Liver (tissue), 9 donors: Measurements from ENCODE around the gene CITED1. TPM values are rescaled to one million over a fixed set of nuclear protein-coding genes. Genes with fewer than 3 reads are reported as not detected.

Source experiments
- DNase-seq: peaks from one replicate; pipeline ENCODE4 v3.0.0-alpha.2; 2017; ENCODE audit warnings: low spot score
- H3K27ac ChIP-seq, 2 donors: one replicate each; pipeline ENCODE4 v1.7.0; 2013; ENCODE audit warnings: inconsistent platforms in 2 of 2, low read length in 2 of 2, control low read depth in 1 of 2, low read depth in 1 of 2, mild to moderate bottlenecking in 1 of 2
- H3K27me3 ChIP-seq, 4 donors: one replicate each; pipeline versions ENCODE4 v1.6.1 to v1.7.0; 2013; ENCODE audit warnings: low read length in 3 of 4, inconsistent platforms in 1 of 4, mild to moderate bottlenecking in 1 of 4, moderate library complexity in 1 of 4; ENCODE audit not compliant: control insufficient read depth in 4 of 4, insufficient read depth in 4 of 4
- H3K36me3 ChIP-seq, 4 donors: one replicate each; pipeline versions ENCODE4 v1.6.1 to v1.7.0; 2013; ENCODE audit warnings: low read length in 3 of 4, mild to moderate bottlenecking in 3 of 4, low read depth in 1 of 4, moderate library complexity in 1 of 4; ENCODE audit not compliant: control insufficient read depth in 4 of 4, insufficient read depth in 3 of 4
- H3K4me1 ChIP-seq, 4 donors: one replicate each; pipeline versions ENCODE4 v1.6.1 to v1.7.0; 2013; ENCODE audit warnings: low read length in 3 of 4, mild to moderate bottlenecking in 3 of 4, moderate library complexity in 1 of 4; ENCODE audit not compliant: control insufficient read depth in 4 of 4, insufficient read depth in 4 of 4
- H3K4me3 ChIP-seq, 3 donors: one replicate each; pipeline versions ENCODE4 v1.6.1 to v1.7.0; 2013; ENCODE audit warnings: low read length in 3 of 3, control low read depth in 1 of 3, low read depth in 1 of 3, mild to moderate bottlenecking in 1 of 3
- H3K9ac ChIP-seq, 2 donors: one replicate each; pipeline ENCODE4 v1.7.0; 2013; ENCODE audit warnings: low read length in 2 of 2, mild to moderate bottlenecking in 2 of 2, moderate library complexity in 2 of 2, control low read depth in 1 of 2, low read depth in 1 of 2
- H3K9me3 ChIP-seq, 4 donors: one replicate each; pipeline versions ENCODE4 v1.6.1 to v1.7.0; 2013; ENCODE audit warnings: low read length in 3 of 4; ENCODE audit not compliant: control insufficient read depth in 4 of 4
- EGR1 ChIP-seq, 2 donors: IDR thresholded peaks; 2 replicates each; pipeline ENCODE4 v1.6.1; 2016 to 2018; ENCODE audit warnings: antibody characterized with exemption in 2 of 2, low read depth in 2 of 2
- FOXA1 ChIP-seq: IDR thresholded peaks from 2 replicates; pipeline ENCODE4 v1.6.1; 2016; ENCODE audit warnings: antibody characterized with exemption
- FOXA2 ChIP-seq: IDR thresholded peaks from 2 replicates; pipeline ENCODE4 v1.6.1; 2016; ENCODE audit warnings: antibody characterized with exemption
- GABPA ChIP-seq, 2 donors: IDR thresholded peaks in 1 of 2; conservative IDR thresholded peaks in 1 of 2; 2 replicates each; pipeline ENCODE4 v1.6.1; 2016; ENCODE audit warnings: antibody characterized with exemption in 2 of 2, mild to moderate bottlenecking in 1 of 2, moderate library complexity in 1 of 2
- HNF4G ChIP-seq: IDR thresholded peaks from 2 replicates; pipeline ENCODE4 v1.6.1; 2016; ENCODE audit warnings: antibody characterized with exemption
- JUND ChIP-seq, 2 donors: IDR thresholded peaks; 2 replicates each; pipeline ENCODE4 v1.6.1; 2016; ENCODE audit warnings: antibody characterized with exemption in 2 of 2
- NR2F2 ChIP-seq: IDR thresholded peaks from 2 replicates; pipeline ENCODE4 v1.6.1; 2016; ENCODE audit warnings: antibody characterized with exemption
- RAD21 ChIP-seq, 2 donors: IDR thresholded peaks; 2 replicates each; pipeline ENCODE4 v1.6.1; 2016; ENCODE audit warnings: antibody characterized with exemption in 2 of 2, mild to moderate bottlenecking in 2 of 2
- RXRA ChIP-seq, 2 donors: IDR thresholded peaks; 2 replicates each; pipeline ENCODE4 v1.6.1; 2017 to 2018; ENCODE audit warnings: antibody characterized with exemption in 2 of 2, mild to moderate bottlenecking in 1 of 2
- TAF1 ChIP-seq: conservative IDR thresholded peaks from 2 replicates; pipeline ENCODE4 v1.6.1; 2016; ENCODE audit warnings: antibody characterized with exemption, mild to moderate bottlenecking
- WGBS: extraction: QIAGEN DNeasy Blood & Tissue Kit; methylation state at CpG from one replicate; pipeline ENCODE4 v1.1.7; 2013; 5-methylcytosine and 5-hydroxymethylcytosine counted together
- polyA plus RNA-seq, 2 donors: library from polyadenylated mRNA; stranded (reverse) in 1 of 2; unstranded in 1 of 2; fragments of 200-250 nt in 1 of 2; fragments of >200 nt in 1 of 2; fragmentation: Nextera tagmentation in 1 of 2; extraction: Ambion mirVana in 1 of 2; gene quantifications; one replicate each; pipeline versions ENCODE4 v1.2.1 to v1.2.3, GENCODE V29; 2013 to 2015
- total RNA-seq, 2 donors: library from RNA; depleted of rRNA; stranded (reverse); fragments of >200 nt; gene quantifications; one replicate each; pipeline ENCODE4 v1.2.3, GENCODE V29; 2014
- TF ChIP-seq, protein P1 (sequence below): fragments of 150-350 bp; IDR thresholded peaks from 2 replicates; pipeline ENCODE4 v1.5.1; 2017; ENCODE audit warnings: improper control_type of control experiment, low read depth, low read length; ENCODE audit not compliant: missing input control
- TF ChIP-seq, protein P2 (sequence below): IDR thresholded peaks from 2 replicates; pipeline ENCODE4 v1.6.1; 2016; ENCODE audit warnings: antibody characterized with exemption
- TF ChIP-seq, protein P3 (sequence below): IDR thresholded peaks from 2 replicates; pipeline ENCODE4 v1.6.1; 2016; ENCODE audit warnings: antibody characterized with exemption
- TF ChIP-seq, protein P4 (sequence below): IDR thresholded peaks from 2 replicates; pipeline ENCODE4 v1.6.1; 2016; ENCODE audit warnings: antibody characterized with exemption, mild to moderate bottlenecking
- TF ChIP-seq, protein P5 (sequence below): IDR thresholded peaks from 2 replicates; pipeline ENCODE4 v1.6.1; 2016; ENCODE audit warnings: antibody characterized with exemption
- donor health status: healthy.
- donor health status: healthy.
- donor health status: healthy.
- donor health status: healthy.
- donor health status: healthy.

Gene CITED1
- total and polyA plus RNA-seq, 4 donors = 0.09 TPM; not detected in 3

DNA sequence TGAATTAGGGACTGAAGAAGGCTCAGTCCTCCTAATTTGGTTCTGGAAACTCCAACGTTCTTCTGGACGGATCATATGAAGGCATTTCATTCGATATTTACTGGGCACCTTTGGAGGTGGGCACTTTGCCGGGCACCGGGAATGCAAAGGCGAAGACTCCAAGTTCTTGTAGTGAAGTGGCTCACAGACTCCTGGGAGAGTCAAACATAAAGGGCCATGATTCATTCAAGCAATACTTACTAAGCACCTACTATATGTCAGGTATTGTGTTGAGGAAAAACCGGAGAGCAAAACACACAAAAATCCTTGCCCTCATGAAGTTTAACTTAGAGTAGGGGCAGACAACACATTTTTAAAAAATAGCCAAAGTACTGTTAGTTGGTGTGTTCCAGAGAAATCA lies 49.9 kb downstream of the CITED1 start:
- DNase-seq = no peak
- H3K9me3 ChIP-seq = no peaks in the 10 kb centered on the region
- WGBS = 84% methylated on average over 7 of the region's 7 CpGs
- peak overlapping the region in 1 of 3 donors; percentile 15 for H3K4me3 ChIP-seq
- no peaks in the 10 kb centered on the region for H3K4me1 ChIP-seq
- H3K27ac ChIP-seq = no peak overlapping the region
- H3K27me3 ChIP-seq = no peaks in the 10 kb centered on the region
- no peak for TF ChIP-seq NR2F2
- TF ChIP-seq, protein P1, sequence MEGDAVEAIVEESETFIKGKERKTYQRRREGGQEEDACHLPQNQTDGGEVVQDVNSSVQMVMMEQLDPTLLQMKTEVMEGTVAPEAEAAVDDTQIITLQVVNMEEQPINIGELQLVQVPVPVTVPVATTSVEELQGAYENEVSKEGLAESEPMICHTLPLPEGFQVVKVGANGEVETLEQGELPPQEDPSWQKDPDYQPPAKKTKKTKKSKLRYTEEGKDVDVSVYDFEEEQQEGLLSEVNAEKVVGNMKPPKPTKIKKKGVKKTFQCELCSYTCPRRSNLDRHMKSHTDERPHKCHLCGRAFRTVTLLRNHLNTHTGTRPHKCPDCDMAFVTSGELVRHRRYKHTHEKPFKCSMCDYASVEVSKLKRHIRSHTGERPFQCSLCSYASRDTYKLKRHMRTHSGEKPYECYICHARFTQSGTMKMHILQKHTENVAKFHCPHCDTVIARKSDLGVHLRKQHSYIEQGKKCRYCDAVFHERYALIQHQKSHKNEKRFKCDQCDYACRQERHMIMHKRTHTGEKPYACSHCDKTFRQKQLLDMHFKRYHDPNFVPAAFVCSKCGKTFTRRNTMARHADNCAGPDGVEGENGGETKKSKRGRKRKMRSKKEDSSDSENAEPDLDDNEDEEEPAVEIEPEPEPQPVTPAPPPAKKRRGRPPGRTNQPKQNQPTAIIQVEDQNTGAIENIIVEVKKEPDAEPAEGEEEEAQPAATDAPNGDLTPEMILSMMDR = no peak
- no peak for TF ChIP-seq FOXA1
- TF ChIP-seq, protein P2, sequence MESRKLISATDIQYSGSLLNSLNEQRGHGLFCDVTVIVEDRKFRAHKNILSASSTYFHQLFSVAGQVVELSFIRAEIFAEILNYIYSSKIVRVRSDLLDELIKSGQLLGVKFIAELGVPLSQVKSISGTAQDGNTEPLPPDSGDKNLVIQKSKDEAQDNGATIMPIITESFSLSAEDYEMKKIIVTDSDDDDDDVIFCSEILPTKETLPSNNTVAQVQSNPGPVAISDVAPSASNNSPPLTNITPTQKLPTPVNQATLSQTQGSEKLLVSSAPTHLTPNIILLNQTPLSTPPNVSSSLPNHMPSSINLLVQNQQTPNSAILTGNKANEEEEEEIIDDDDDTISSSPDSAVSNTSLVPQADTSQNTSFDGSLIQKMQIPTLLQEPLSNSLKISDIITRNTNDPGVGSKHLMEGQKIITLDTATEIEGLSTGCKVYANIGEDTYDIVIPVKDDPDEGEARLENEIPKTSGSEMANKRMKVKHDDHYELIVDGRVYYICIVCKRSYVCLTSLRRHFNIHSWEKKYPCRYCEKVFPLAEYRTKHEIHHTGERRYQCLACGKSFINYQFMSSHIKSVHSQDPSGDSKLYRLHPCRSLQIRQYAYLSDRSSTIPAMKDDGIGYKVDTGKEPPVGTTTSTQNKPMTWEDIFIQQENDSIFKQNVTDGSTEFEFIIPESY = no peak
- TF ChIP-seq, protein P3, sequence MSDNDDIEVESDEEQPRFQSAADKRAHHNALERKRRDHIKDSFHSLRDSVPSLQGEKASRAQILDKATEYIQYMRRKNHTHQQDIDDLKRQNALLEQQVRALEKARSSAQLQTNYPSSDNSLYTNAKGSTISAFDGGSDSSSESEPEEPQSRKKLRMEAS = no peak
- TF ChIP-seq RAD21 (IDR thresholded peaks at IDR 0.05) = no peak
- no peak overlapping the region for H3K9ac ChIP-seq
- H3K36me3 ChIP-seq = no peaks in the 10 kb centered on the region

DNA sequence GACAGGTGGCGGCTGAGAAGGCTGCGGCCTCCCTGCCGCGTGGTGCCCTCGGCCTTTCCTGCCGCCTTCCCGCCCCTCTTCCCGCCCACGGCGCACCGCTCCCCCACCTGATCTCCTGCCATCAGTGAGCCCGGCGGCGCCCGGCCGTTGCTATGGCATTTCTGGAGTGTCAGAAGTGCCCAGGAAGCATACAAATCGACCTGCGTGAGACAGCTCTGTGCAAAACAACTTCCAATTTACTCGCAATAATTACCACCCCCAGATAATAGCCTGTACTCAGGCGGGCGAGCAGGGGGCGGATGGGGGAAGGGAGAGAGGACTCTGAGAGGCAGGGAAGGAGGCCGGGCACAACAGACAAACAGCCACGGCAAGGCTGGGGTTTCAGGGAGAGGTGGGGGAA lies 50.3 kb downstream of the CITED1 start:
- TF ChIP-seq, protein P4, sequence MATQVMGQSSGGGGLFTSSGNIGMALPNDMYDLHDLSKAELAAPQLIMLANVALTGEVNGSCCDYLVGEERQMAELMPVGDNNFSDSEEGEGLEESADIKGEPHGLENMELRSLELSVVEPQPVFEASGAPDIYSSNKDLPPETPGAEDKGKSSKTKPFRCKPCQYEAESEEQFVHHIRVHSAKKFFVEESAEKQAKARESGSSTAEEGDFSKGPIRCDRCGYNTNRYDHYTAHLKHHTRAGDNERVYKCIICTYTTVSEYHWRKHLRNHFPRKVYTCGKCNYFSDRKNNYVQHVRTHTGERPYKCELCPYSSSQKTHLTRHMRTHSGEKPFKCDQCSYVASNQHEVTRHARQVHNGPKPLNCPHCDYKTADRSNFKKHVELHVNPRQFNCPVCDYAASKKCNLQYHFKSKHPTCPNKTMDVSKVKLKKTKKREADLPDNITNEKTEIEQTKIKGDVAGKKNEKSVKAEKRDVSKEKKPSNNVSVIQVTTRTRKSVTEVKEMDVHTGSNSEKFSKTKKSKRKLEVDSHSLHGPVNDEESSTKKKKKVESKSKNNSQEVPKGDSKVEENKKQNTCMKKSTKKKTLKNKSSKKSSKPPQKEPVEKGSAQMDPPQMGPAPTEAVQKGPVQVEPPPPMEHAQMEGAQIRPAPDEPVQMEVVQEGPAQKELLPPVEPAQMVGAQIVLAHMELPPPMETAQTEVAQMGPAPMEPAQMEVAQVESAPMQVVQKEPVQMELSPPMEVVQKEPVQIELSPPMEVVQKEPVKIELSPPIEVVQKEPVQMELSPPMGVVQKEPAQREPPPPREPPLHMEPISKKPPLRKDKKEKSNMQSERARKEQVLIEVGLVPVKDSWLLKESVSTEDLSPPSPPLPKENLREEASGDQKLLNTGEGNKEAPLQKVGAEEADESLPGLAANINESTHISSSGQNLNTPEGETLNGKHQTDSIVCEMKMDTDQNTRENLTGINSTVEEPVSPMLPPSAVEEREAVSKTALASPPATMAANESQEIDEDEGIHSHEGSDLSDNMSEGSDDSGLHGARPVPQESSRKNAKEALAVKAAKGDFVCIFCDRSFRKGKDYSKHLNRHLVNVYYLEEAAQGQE = no peak
- TF ChIP-seq JUND (IDR thresholded peaks at IDR 0.05) = no peak
- TF ChIP-seq RXRA (IDR thresholded peaks at IDR 0.05) = no peak
- TF ChIP-seq GABPA (IDR thresholded peaks at IDR 0.05 in 1 of 2, conservative IDR thresholded peaks at IDR 0.05 in 1 of 2) = no peak
- TF ChIP-seq, protein P5, sequence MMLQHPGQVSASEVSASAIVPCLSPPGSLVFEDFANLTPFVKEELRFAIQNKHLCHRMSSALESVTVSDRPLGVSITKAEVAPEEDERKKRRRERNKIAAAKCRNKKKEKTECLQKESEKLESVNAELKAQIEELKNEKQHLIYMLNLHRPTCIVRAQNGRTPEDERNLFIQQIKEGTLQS = no peak
- TF ChIP-seq FOXA2 = no peak
- TF ChIP-seq, protein P1 = no peak
- no peak for TF ChIP-seq FOXA1
- TF ChIP-seq HNF4G = no peak
- TF ChIP-seq, protein P2 = no peak
- TF ChIP-seq TAF1 = no peak
- no peak for TF ChIP-seq EGR1 (IDR thresholded peaks at IDR 0.05; ENCODE audit: low read depth in 2 of 2)
- Histone ChIP-seq H3K4me1 (no peaks in the 10 kb centered on the region), H3K9ac (no peak overlapping the region), H3K9me3 (no peaks in the 10 kb centered on the region), H3K36me3 (no peaks in the 10 kb centered on the region), H3K27ac (no peak overlapping the region), H3K27me3 (no peaks in the 10 kb centered on the region), H3K4me3 (peak overlapping the region in 1 of 3 donors; percentile 15)
- no peak for DNase-seq
- WGBS = 14% methylated on average over 24 of the region's 24 CpGs
